Stimulated activated CD8-positive, alpha-beta memory T cell treated with anti-CD3 and anti-CD28 coated beads, Interleukin-15, amount 100 ng/mL, for 4 hours (primary cell): ENCODE measurements around the gene PACSIN2.

Experiments
- DNase-seq, 2 donors: peaks; one replicate each; pipeline ENCODE4 v3.0.0-alpha.2; 2020; ENCODE audit warnings: low read depth in 2 of 2

The PACSIN2 gene

GRCh38 chr22:42862045-42862734 is 152.8 kb downstream of the PACSIN2 start:
- DNase-seq: no peak

- no peak for DNase-seq
These were observed 154.0 kb downstream of the PACSIN2 start for GRCh38 chr22:42860968-42861367.

- no peak for DNase-seq
These were observed 157.0 kb downstream of the PACSIN2 start for GRCh38 chr22:42857845-42858481.

- DNase-seq: peak; percentile 86 to 93
These were observed 157.9 kb downstream of the PACSIN2 start, which contains the start of gene ARFGAP3 for GRCh38 chr22:42856865-42857704. ARFGAP3 (minus strand) TSS chr22:42857273; CDS start chr22:42857182, 91 bp downstream.

GRCh38 chr22:42856179-42856864 is 158.6 kb downstream of the PACSIN2 start:
- peak; percentile 27 to 44 for DNase-seq

- no peak for DNase-seq
These were observed 159.2 kb downstream of the PACSIN2 start for GRCh38 chr22:42855721-42856120.

- DNase-seq: no peak
These were observed 159.7 kb downstream of the PACSIN2 start for GRCh38 chr22:42855211-42855610.

- no peak for DNase-seq
These were observed 165.9 kb downstream of the PACSIN2 start for GRCh38 chr22:42848941-42849550.

- DNase-seq: no peak
These were observed 167.8 kb downstream of the PACSIN2 start for GRCh38 chr22:42847110-42847509.

- DNase-seq: no peak
These were observed 170.2 kb downstream of the PACSIN2 start for GRCh38 chr22:42844756-42845155.

GRCh38 chr22:42842658-42843370 is 172.1 kb downstream of the PACSIN2 start:
- DNase-seq: no peak

- DNase-seq: no peak
These were observed 173.5 kb downstream of the PACSIN2 start for GRCh38 chr22:42841444-42841843.

- DNase-seq: no peak
These were observed 177.4 kb downstream of the PACSIN2 start for GRCh38 chr22:42837556-42837955.

- DNase-seq: no peak
These were observed 178.9 kb downstream of the PACSIN2 start for GRCh38 chr22:42836026-42836425.

GRCh38 chr22:42834177-42834949 is 180.6 kb downstream of the PACSIN2 start:
- DNase-seq: no peak

GRCh38 chr22:42833104-42833503 is 181.8 kb downstream of the PACSIN2 start:
- no peak for DNase-seq

GRCh38 chr22:42831712-42832111 is 183.2 kb downstream of the PACSIN2 start:
- no peak for DNase-seq

- DNase-seq: no peak
These were observed 184.8 kb downstream of the PACSIN2 start for GRCh38 chr22:42830161-42830560.

GRCh38 chr22:42829302-42829701 is 185.6 kb downstream of the PACSIN2 start:
- no peak for DNase-seq

- DNase-seq: no peak
These were observed 189.2 kb downstream of the PACSIN2 start for GRCh38 chr22:42825796-42826195.
